NAMALWA (cell line): ENCODE results near the gene RICTOR.

Source experiments
- DNase-seq: peaks from one replicate; pipeline ENCODE4 v3.0.0-alpha.2; 2015; ENCODE audit warnings: low spot score

RICTOR gene

DNA sequence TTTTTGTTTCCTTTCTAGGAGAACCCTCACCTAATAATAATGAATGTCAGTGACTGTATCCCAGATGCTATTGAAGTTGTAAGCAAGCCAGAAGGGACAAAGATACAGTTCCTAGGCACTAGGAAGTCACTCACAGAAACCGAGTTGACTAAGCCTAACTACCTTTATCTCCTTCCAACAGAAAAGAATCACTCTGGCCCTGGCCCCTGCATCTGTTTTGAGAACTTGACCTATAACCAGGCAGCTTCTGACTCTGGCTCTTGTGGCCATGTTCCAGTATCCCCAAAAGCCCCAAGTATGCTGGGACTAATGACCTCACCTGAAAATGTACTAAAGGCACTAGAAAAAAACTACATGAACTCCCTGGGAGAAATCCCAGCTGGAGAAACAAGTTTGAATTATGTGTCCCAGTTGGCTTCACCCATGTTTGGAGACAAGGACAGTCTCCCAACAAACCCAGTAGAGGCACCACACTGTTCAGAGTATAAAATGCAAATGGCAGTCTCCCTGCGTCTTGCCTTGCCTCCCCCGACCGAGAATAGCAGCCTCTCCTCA lies 141.3 kb downstream of the RICTOR start:
- no peak for DNase-seq

DNA sequence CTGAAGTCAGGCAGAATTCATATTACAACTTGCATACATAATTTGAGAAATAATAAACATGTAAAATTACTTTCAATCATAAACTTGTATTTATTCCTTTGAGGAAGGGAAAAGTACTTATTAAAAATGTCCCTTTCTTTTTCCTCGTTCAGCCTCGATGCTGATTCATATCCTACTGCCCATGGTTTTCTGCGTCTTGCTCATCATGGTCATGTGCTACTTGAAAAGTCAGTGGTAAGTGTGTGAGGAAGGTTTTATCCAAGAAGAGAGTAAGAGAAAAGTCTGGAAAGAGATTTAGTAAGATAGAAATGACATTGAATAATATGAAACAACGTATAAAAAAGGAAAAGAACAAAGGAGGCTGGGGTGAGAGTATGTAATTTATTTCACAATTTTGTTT lies 142.5 kb downstream of the RICTOR start:
- DNase-seq, result no peak

- no peak for DNase-seq
Measured at GRCh38 chr5:38929838-38930237, 144.4 kb downstream of the RICTOR start.

DNA sequence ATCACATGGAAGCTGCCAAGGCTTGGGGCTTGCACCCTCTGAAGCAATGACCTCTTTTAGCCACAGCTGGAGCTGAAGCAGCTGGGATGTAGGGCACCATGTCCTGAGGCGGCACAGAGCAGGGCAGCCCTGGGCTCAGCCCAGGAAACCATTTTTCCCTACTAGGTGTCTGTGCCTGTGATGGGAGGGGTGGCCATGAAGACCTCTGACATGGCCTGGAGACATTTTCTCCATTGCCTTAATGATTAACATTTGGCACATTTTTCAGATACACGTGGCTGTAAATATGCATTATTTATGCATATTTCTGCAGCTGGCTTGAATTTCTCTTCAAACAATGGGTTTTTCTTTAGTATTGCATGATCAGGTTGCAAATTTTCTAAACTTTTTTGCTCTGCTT lies 146.7 kb downstream of the RICTOR start:
- DNase-seq, result no peak

GRCh38 chr5:38926121-38926520 lies 148.1 kb downstream of the RICTOR start:
- DNase-seq, result no peak

DNA sequence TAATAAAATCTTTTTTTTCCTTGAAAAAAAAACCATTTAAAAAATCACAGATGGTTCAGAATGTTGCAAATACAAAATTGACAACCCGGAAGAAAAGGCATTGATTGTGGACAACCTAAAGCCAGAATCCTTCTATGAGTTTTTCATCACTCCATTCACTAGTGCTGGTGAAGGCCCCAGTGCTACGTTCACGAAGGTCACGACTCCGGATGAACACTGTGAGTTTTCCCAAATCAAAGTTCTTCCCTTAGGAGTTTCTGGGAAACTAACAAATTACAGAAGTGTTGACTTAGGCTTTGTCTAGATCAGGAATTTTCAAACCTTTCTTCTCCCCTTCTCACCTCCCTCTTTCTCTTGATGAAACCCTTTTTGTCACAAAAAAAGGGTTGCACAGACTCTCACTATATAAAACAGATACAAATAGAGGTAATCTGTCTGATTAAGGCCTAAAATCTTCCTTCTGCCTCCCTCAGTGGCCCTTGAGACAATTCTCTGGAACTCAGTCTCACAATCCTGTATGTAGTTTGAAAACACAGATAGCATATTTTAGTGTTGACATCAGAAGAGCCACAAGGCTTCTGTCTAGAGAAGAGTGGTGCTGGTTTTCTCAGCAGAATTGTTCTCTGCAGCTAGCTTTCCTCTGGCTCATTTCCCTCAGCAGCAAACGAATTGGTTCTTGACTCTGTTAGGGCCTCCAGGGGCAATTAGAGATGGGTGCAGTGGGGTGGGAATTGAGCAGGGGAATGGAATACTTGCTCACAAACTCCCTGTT lies 148.9 kb downstream of the RICTOR start:
- DNase-seq, result no peak

- DNase-seq, result no peak
Measured at GRCh38 chr5:38923661-38924451, 150.3 kb downstream of the RICTOR start.

- DNase-seq, result peak; percentile 53
Measured at GRCh38 chr5:38922199-38922598, 152.0 kb downstream of the RICTOR start.

DNA sequence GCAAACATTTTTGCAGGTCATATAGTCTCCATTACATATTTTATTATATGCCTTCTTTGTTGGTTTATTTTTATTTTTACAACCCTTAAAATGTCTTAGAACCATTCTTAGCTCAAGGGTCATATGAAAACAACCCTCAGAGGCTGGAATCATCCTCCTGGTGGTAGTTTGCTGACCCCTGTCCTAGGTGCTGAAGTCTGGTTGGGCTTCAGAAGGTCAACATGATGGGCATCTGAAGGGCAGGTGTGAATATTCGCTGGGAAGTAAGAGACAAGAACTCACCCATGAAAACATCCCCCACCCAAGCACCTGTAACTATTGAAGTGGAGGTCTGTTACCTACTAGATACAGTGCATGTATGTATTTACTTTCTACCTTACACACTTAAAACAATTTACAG lies 153.0 kb downstream of the RICTOR start:
- no peak for DNase-seq

DNA sequence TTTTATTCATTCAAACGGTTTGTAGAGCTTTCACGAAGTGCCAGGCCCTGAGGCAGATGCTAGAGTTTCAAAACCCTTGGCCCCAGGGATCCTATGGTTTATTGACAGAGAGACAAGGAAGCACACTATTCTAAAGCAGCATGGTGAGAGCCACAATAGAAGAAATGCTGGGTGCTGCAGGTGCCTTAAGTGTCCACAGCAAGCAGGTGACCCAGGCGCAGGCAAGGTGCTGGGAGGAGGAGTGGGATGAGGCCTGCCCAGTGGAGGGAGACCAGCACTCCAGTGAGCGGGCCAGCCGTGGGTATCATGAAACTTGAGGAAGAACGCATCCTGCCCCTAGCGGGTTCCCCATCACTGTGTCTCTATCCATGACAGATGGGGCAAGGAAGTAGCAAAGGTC lies 157.4 kb downstream of the RICTOR start:
- no peak for DNase-seq

DNA sequence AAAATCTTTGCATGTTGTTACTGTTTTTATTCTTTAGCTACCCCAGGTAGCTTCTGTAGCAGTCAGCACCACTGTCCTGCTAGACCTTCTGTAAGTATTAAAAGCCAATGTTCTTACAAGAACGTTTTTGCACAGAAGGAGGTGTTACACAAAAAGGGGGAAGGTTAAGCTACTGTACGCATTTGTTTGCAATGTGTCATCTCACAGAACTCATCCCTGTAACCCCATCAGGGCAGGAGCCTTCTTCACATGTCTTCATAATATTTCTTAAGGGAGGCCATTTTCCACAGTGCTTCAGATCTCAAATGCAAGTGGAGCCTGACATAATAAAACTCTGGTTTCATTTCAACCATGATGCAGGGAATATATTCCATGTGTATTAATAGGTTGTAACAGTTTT lies 160.5 kb downstream of the RICTOR start:
- no peak for DNase-seq

GRCh38 chr5:38911933-38912332 lies 162.3 kb downstream of the RICTOR start:
- no peak for DNase-seq

DNA sequence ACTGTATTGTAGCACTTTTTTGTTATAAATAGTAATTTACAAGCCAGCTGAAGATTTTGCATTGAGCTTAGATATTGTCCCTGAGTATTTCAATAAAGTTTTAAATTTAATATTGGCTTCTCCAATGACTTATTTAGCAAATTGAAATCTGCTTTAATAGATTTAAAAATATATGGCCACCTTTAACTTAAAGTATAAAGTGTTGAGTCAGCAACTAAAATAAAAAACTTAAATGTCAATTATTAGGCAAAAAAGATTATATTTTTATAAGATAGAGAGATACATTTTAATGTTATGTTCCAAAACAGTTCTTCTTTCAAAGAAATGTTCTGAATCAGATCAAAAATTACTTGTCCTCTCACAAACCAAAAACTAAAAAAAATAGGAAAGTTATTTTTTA lies 167.7 kb downstream of the RICTOR start:
- DNase-seq, result no peak

DNA sequence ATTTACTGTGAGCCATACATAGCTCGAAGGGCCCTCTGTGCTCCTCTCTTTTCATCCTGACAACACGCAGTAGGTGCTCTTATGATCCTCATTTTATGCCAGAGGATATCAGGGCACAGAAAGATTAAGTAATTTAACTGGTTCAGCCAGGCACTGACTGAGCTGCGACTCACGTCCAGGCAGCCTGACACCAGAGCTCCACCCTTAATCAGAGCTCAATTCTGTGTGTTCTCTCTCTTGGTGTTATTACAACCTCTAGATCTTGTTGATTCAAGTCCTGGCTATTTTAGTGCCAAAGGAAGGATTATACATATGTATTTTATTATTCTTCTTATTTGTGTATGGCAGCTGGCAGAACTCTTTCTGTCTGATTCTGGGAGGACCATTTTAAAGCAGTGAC lies 168.7 kb downstream of the RICTOR start:
- DNase-seq, result no peak

GRCh38 chr5:38899936-38900335 lies 174.3 kb downstream of the RICTOR start:
- no peak for DNase-seq

DNA sequence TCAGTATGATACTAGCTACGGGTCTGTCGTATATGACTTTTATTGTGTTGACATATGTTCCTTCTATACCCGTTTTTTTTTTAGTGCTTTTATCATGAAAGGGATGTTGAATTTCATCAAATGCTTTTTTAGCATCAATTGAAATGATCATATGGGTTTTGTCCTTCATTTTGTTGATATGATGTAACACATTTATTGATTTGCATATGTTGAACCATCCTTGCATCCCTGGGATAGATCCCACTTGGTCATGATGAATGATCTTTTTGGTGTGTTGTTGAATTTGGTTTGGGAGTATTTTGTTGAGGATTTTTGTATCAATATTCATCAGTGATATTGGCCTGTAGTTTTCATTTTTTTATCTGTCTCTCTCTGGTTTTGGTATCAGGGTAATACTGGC lies 177.4 kb downstream of the RICTOR start:
- DNase-seq, result no peak

- DNase-seq, result no peak
Measured at GRCh38 chr5:38892363-38892762, 181.8 kb downstream of the RICTOR start.

GRCh38 chr5:38891563-38891962 lies 182.6 kb downstream of the RICTOR start:
- DNase-seq, result no peak

DNA sequence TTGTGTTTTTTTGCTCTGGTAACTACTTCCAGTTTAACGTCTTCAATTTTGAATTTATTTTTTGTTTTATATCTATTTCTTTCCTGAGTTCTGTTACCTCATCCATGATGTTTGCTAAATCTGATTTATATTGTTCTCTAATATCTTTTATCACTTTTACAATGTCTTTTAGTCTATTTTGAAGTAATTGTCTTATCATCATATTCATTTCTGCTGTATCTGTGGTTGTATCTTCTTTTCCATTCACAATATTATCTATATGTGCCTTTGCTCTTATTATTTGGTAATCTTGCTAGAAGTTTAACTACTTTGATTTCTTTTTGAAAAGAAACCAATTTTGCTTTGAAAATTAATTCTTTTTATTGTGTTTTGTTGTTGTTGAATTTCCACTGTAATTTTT lies 184.8 kb downstream of the RICTOR start:
- no peak for DNase-seq

- peak; percentile 39 for DNase-seq
Measured at GRCh38 chr5:38888041-38888440, 186.2 kb downstream of the RICTOR start.
